Calu3 (cell line): ENCODE data around the gene SIVA1. TPM values are rescaled to one million over a fixed set of nuclear protein-coding genes. Genes with fewer than 3 reads are reported as not detected.

ENCODE experiments used
- BruUV-seq: library from RNA; stranded (reverse); fragments of 400-500 nt; replicated peaks from 2 replicates; lab custom pipeline; 2021; lab: Mats Ljungman, UMichigan
- CTCF ChIA-PET: fragments of 300-600 bp; sonication (Branson Sonifier 250); formaldehyde crosslinking; loops from one replicate; lab custom pipeline; 2022; ENCODE audit warnings: antibody characterized with exemption; lab: Charles Lee
- DNase-seq: peaks from one replicate; pipeline ENCODE4 v3.0.0; 2022
- H3K27ac Mint-ChIP-seq: one replicate; pipeline ENCODE4 v1.8.0; 2022; ENCODE audit warnings: mixed read lengths; ENCODE audit not compliant: unreplicated experiment
- H3K27me3 Mint-ChIP-seq: one replicate; pipeline ENCODE4 v1.8.0; 2022; ENCODE audit warnings: mixed read lengths; ENCODE audit not compliant: unreplicated experiment
- H3K36me3 Mint-ChIP-seq: one replicate; pipeline ENCODE4 v1.8.0; 2022; ENCODE audit warnings: mild to moderate bottlenecking, moderate library complexity, mixed read lengths; ENCODE audit not compliant: insufficient read depth, unreplicated experiment
- H3K4me1 Mint-ChIP-seq: one replicate; pipeline ENCODE4 v1.8.0; 2022; ENCODE audit warnings: mild to moderate bottlenecking, low read depth, mixed read lengths; ENCODE audit not compliant: unreplicated experiment
- H3K4me3 Mint-ChIP-seq: one replicate; pipeline ENCODE4 v1.8.0; 2022; ENCODE audit warnings: mild to moderate bottlenecking, low read depth, moderate library complexity, mixed read lengths; ENCODE audit not compliant: unreplicated experiment
- H3K9me3 Mint-ChIP-seq: one replicate; pipeline ENCODE4 v1.8.0; 2022; ENCODE audit warnings: low read depth, mixed read lengths; ENCODE audit not compliant: unreplicated experiment
- CTCF ChIP-seq: fragments of 200-600 bp; IDR thresholded peaks from one replicate; pipeline ENCODE4 v1.8.0; 2022; ENCODE audit warnings: antibody characterized with exemption; ENCODE audit not compliant: unreplicated experiment
- intact Hi-C: fragments of 100-400 bp; cut with micrococcal nuclease; formaldehyde crosslinking; loops from one replicate; pipeline ENCODE4 v1.10.0; 2022; ENCODE audit not compliant: unreplicated experiment
- total RNA-seq: library from RNA; stranded (reverse); gene quantifications from 2 replicates; pipeline ENCODE4 v1.2.3, GENCODE V29; 2022

SIVA1 gene
- total RNA-seq, 1 experiment from 2014 or later = 72.3 TPM

- CTCF ChIA-PET = no interaction called here
- peak overlapping the region; percentile 21 for H3K27ac Mint-ChIP-seq
- no peaks in the 10 kb centered on the region for H3K4me1 Mint-ChIP-seq
- BruUV-seq = no TSS peak
- H3K9me3 Mint-ChIP-seq = no peaks in the 10 kb centered on the region
- TF ChIP-seq CTCF = no peak
- peaks cover 70% of the 10 kb centered on the region for H3K36me3 Mint-ChIP-seq
- no peak for DNase-seq
- no peak overlapping the region for H3K4me3 Mint-ChIP-seq
- H3K27me3 Mint-ChIP-seq = no peaks in the 10 kb centered on the region
- intact Hi-C loops = no loop called here
Measured at GRCh38 chr14:104717646-104718045, 35.3 kb upstream of the SIVA1 start.

GRCh38 chr14:104718147-104718546, 34.8 kb upstream of the SIVA1 start:
- H3K27ac Mint-ChIP-seq = no peak overlapping the region

GRCh38 chr14:104718871-104719270, 34.1 kb upstream of the SIVA1 start:
- Mint-ChIP-seq H3K4me1 (no peaks in the 10 kb centered on the region), H3K4me3 (no peak overlapping the region), H3K27ac (no peak overlapping the region), H3K9me3 (no peaks in the 10 kb centered on the region), H3K27me3 (no peaks in the 10 kb centered on the region), H3K36me3 (peaks cover 60% of the 10 kb centered on the region)
- DNase-seq = no peak
- BruUV-seq = no TSS peak
- CTCF ChIA-PET = no interaction called here
- TF ChIP-seq CTCF = no peak
- intact Hi-C loops = no loop called here

More at GRCh38 chr14:104718147-104718546, 34.8 kb upstream of the SIVA1 start:
- Mint-ChIP-seq H3K9me3 (no peaks in the 10 kb centered on the region), H3K27me3 (no peaks in the 10 kb centered on the region), H3K36me3 (peaks cover 66% of the 10 kb centered on the region), H3K4me3 (no peak overlapping the region), H3K4me1 (no peaks in the 10 kb centered on the region)
- DNase-seq = no peak
- no peak for TF ChIP-seq CTCF
- intact Hi-C loops = no loop called here
- CTCF ChIA-PET = no interaction called here
- BruUV-seq = no TSS peak

GRCh38 chr14:104719343-104719742, 33.6 kb upstream of the SIVA1 start:
- H3K27ac Mint-ChIP-seq = no peak overlapping the region
- H3K36me3 Mint-ChIP-seq = peaks cover 57% of the 10 kb centered on the region
- H3K4me3 Mint-ChIP-seq = no peak overlapping the region
- no TSS peak for BruUV-seq
- no peaks in the 10 kb centered on the region for H3K27me3 Mint-ChIP-seq
- TF ChIP-seq CTCF = no peak
- no peaks in the 10 kb centered on the region for H3K9me3 Mint-ChIP-seq
- intact Hi-C loops = no loop called here
- no peak for DNase-seq
- H3K4me1 Mint-ChIP-seq = no peaks in the 10 kb centered on the region
- CTCF ChIA-PET = no interaction called here
